IMR-90 (cell line): ENCODE results near the gene SGK1. TPM values are rescaled to one million over a fixed set of nuclear protein-coding genes. Genes with fewer than 3 reads are reported as not detected.

ENCODE experiments used
- ATAC-seq: fragments of 200-7000 bp; cut with Tn5 transposase; 2 replicates; pipeline ENCODE4 v1.9.1; 2020; ENCODE audit warnings: low read depth, mild to moderate bottlenecking, moderate library complexity
- BruUV-seq: library from RNA; stranded (reverse); fragments of 400-500 nt; replicated peaks from 2 replicates; lab custom pipeline; 2021; lab: Mats Ljungman, UMichigan
- CTCF ChIA-PET: fragments of 300-600 bp; formaldehyde crosslinking; extraction: SDS; loops from one replicate; lab custom pipeline; 2021; ENCODE audit warnings: antibody characterized with exemption; lab: Yijun Ruan, JAX
- POLR2A ChIA-PET: fragments of 300-600 bp; sonication (Branson Sonifier 250); formaldehyde crosslinking; loops from one replicate; lab custom pipeline; 2022; ENCODE audit warnings: antibody characterized with exemption; ENCODE audit not compliant: unreplicated experiment; lab: Charles Lee
- DNase-seq: peaks from one replicate; pipeline ENCODE4 v3.0.0; 2013
- H2AFZ ChIP-seq: replicated peaks from 2 replicates; pipeline ENCODE3; 2013; ENCODE audit warnings: low read length, mild to moderate bottlenecking; ENCODE audit not compliant: poor library complexity
- H2AK5ac ChIP-seq: 2 replicates; pipeline ENCODE4 v1.6.1; 2013; ENCODE audit warnings: low read depth, low read length, inconsistent platforms
- H2AK9ac ChIP-seq: replicated peaks from 2 replicates; pipeline ENCODE3; 2013; ENCODE audit warnings: mild to moderate bottlenecking, low read depth, low read length, moderate library complexity; ENCODE audit not compliant: poor library complexity
- H2BK120ac ChIP-seq: 2 replicates; pipeline ENCODE4 v1.6.1; 2013; ENCODE audit warnings: low read depth, low read length, inconsistent platforms
- H2BK15ac ChIP-seq: 3 replicates; pipeline ENCODE4 v1.6.1; 2013; ENCODE audit warnings: low read depth, low read length, inconsistent platforms
- H2BK20ac ChIP-seq: 2 replicates; pipeline ENCODE4 v1.6.1; 2013; ENCODE audit warnings: low read depth, mild to moderate bottlenecking, inconsistent platforms, low read length, moderate library complexity
- H2BK5ac ChIP-seq: 2 replicates; pipeline ENCODE4 v1.6.1; 2013; ENCODE audit warnings: mild to moderate bottlenecking, low read depth, low read length, inconsistent platforms; ENCODE audit not compliant: poor library complexity, severe bottlenecking
- H3K14ac ChIP-seq: replicated peaks from 2 replicates; pipeline ENCODE4 v1.6.1; 2013; ENCODE audit warnings: low read depth, low read length, inconsistent platforms
- H3K18ac ChIP-seq: 2 replicates; pipeline ENCODE4 v1.6.1; 2013; ENCODE audit warnings: low read depth, low read length, control low read depth
- H3K23ac ChIP-seq: 2 replicates; pipeline ENCODE4 v1.6.1; 2013; ENCODE audit warnings: low read depth, low read length, inconsistent platforms
- H3K27ac ChIP-seq: 2 replicates; pipeline ENCODE4 v1.5.1; 2013; ENCODE audit warnings: mild to moderate bottlenecking, control low read depth, low read length; ENCODE audit not compliant: insufficient read depth
- H3K27me3 ChIP-seq: 2 replicates; pipeline ENCODE4 v1.6.1; 2013; ENCODE audit warnings: low read length; ENCODE audit not compliant: control insufficient read depth, insufficient read depth
- H3K36me3 ChIP-seq: 2 replicates; pipeline ENCODE4 v1.6.1; 2013; ENCODE audit warnings: low read length, mixed read lengths; ENCODE audit not compliant: control insufficient read depth, insufficient read depth
- H3K4ac ChIP-seq: 2 replicates; pipeline ENCODE4 v1.6.1; 2013; ENCODE audit warnings: low read depth, low read length, inconsistent platforms
- H3K4me1 ChIP-seq: 2 replicates; pipeline ENCODE4 v1.6.1; 2013; ENCODE audit warnings: low read length, mixed read lengths; ENCODE audit not compliant: control insufficient read depth, insufficient read depth
- H3K4me2 ChIP-seq: 2 replicates; pipeline ENCODE4 v1.6.1; 2013; ENCODE audit warnings: low read depth, mild to moderate bottlenecking, control low read depth, low read length, moderate library complexity
- H3K4me3 ChIP-seq: 2 replicates; pipeline ENCODE4 v1.5.1; 2013; ENCODE audit warnings: low read depth, mild to moderate bottlenecking, control low read depth, low read length, moderate library complexity; ENCODE audit not compliant: insufficient read depth
- H3K56ac ChIP-seq: 2 replicates; pipeline ENCODE4 v1.6.1; 2013; ENCODE audit warnings: low read length, inconsistent platforms; ENCODE audit not compliant: insufficient read depth; ENCODE audit errors: extremely low read depth
- H3K79me1 ChIP-seq, 2 experiments: 2 replicates each; pipeline ENCODE4 v1.6.1; 2013; ENCODE audit warnings: low read length in 2 of 2, inconsistent platforms in 1 of 2, low read depth in 1 of 2
- H3K9ac ChIP-seq: 2 replicates; pipeline ENCODE4 v1.6.1; 2013; ENCODE audit warnings: low read depth, low read length, control low read depth
- H3K9me1 ChIP-seq: 2 replicates; pipeline ENCODE4 v1.6.1; 2013; ENCODE audit warnings: low read length, inconsistent platforms; ENCODE audit not compliant: insufficient read depth
- H3K9me3 ChIP-seq: 2 replicates; pipeline ENCODE4 v1.6.1; 2013; ENCODE audit warnings: low read length; ENCODE audit not compliant: control insufficient read depth, insufficient read depth
- H4K20me1 ChIP-seq: 2 replicates; pipeline ENCODE4 v1.6.1; 2013; ENCODE audit warnings: low read length, inconsistent platforms; ENCODE audit not compliant: insufficient read depth
- H4K5ac ChIP-seq: 2 replicates; pipeline ENCODE4 v1.6.1; 2013; ENCODE audit warnings: mild to moderate bottlenecking, low read depth, low read length, control low read depth
- H4K8ac ChIP-seq, 2 experiments: 2 replicates each; pipeline ENCODE4 v1.6.1; 2013; ENCODE audit warnings: low read depth in 2 of 2, low read length in 2 of 2, control low read depth in 1 of 2, inconsistent platforms in 1 of 2
- H4K91ac ChIP-seq: 2 replicates; pipeline ENCODE4 v1.6.1; 2013; ENCODE audit warnings: low read depth, low read length, inconsistent platforms; ENCODE audit not compliant: insufficient read depth
- BHLHE40 ChIP-seq: fragments of 150-350 bp; IDR thresholded peaks from 2 replicates; pipeline ENCODE4 v1.6.1; 2016; ENCODE audit warnings: mild to moderate bottlenecking, low read depth, low read length
- CEBPB ChIP-seq: IDR thresholded peaks from 2 replicates; pipeline ENCODE4 v1.6.1; 2012; ENCODE audit warnings: low read depth, low read length, improper control_type of control experiment
- FOS ChIP-seq: fragments of 150-350 bp; IDR thresholded peaks from 2 replicates; pipeline ENCODE4 v1.6.1; 2016; ENCODE audit warnings: low read depth, low read length
- MAFK ChIP-seq: IDR thresholded peaks from 2 replicates; pipeline ENCODE4 v1.6.1; 2012; ENCODE audit warnings: low read depth, low read length, improper control_type of control experiment
- MAZ ChIP-seq: IDR thresholded peaks from 2 replicates; pipeline ENCODE4 v1.6.1; 2012; ENCODE audit warnings: low read depth, mild to moderate bottlenecking, low read length, improper control_type of control experiment, moderate library complexity, borderline replicate concordance
- MXI1 ChIP-seq: IDR thresholded peaks from 2 replicates; pipeline ENCODE4 v1.6.1; 2012; ENCODE audit warnings: low read depth, mild to moderate bottlenecking, low read length, moderate library complexity, borderline replicate concordance
- NFE2L2 ChIP-seq: fragments of 150-350 bp; IDR thresholded peaks from 2 replicates; pipeline ENCODE4 v1.6.1; 2016; ENCODE audit warnings: low read depth, mild to moderate bottlenecking, low read length
- RCOR1 ChIP-seq: IDR thresholded peaks from 2 replicates; pipeline ENCODE4 v1.6.1; 2012; ENCODE audit warnings: mild to moderate bottlenecking, low read length, improper control_type of control experiment; ENCODE audit not compliant: insufficient replicate concordance
- RFX5 ChIP-seq: IDR thresholded peaks from 2 replicates; pipeline ENCODE4 v1.8.0; 2012; ENCODE audit warnings: low read depth, mild to moderate bottlenecking, low read length, moderate library complexity
- SMC3 ChIP-seq: fragments of 150-350 bp; IDR thresholded peaks from 2 replicates; pipeline ENCODE4 v1.6.1; 2016; ENCODE audit warnings: low read depth, mild to moderate bottlenecking, antibody characterized with exemption, low read length, moderate library complexity
- WGBS, 2 experiments: methylation state at CpG; one replicate each; pipeline versions ENCODE4 v1.1.5 to v1.1.7; 2013; ENCODE audit warnings: missing lambda C conversion rate in 2 of 2; ENCODE audit not compliant: insufficient read length in 1 of 2; ENCODE audit errors: extremely low coverage in 2 of 2; 5-methylcytosine and 5-hydroxymethylcytosine counted together
- dilution Hi-C: fragments of 300-500 bp; cut with HindIII; formaldehyde crosslinking; loops from one replicate; pipeline ENCODE4 v1.14.3; 2018; ENCODE audit warnings: low sequenced_read_pairs; ENCODE audit not compliant: unreplicated experiment
- in situ Hi-C: fragments of 300-500 bp; cut with MboI; formaldehyde crosslinking; loops from 3 replicates; pipeline ENCODE4 v1.14.3; 2019; ENCODE audit warnings: low sequenced_read_pairs, inconsistent platforms, mixed read lengths
- intact Hi-C: fragments of 100-400 bp; cut with micrococcal nuclease; formaldehyde crosslinking; loops from 2 replicates; pipeline ENCODE4 v1.10.0; 2022
- polyA plus RNA-seq, 3 experiments: library from polyadenylated mRNA; depleted of rRNA; stranded (reverse); fragments of >200 nt; gene quantifications; 2 replicates each; pipeline ENCODE4 v1.2.3, GENCODE V29; 2012; ENCODE audit warnings: low replicate concordance in 1 of 3
- total RNA-seq: library from RNA; depleted of rRNA; stranded (reverse); fragments of >200 nt; gene quantifications from 2 replicates; pipeline ENCODE4 v1.2.3, GENCODE V29; 2012
- TF ChIP-seq, protein P1 (sequence below): conservative IDR thresholded peaks from 2 replicates; pipeline ENCODE4 v1.5.1; 2012; ENCODE audit warnings: mild to moderate bottlenecking, low read depth, low read length, improper control_type of control experiment
- TF ChIP-seq, protein P2 (sequence below): fragments of 150-350 bp; IDR thresholded peaks from 2 replicates; pipeline ENCODE4 v1.6.1; 2017; ENCODE audit warnings: mild to moderate bottlenecking, antibody characterized with exemption, low read length, low read depth

The SGK1 gene
- total and polyA plus RNA-seq, 2 of the 4 experiments (the other 2 are of a cell fraction): 121 to 255 TPM

- Histone ChIP-seq H3K9me3 (no peaks in the 10 kb centered on the region), H3K79me1 (no peaks in the 10 kb centered on the region), H2BK5ac (no peak overlapping the region), H3K56ac (no peak overlapping the region), H3K27me3 (no peaks in the 10 kb centered on the region), H3K4me3 (no peak overlapping the region), H3K9me1 (no peaks in the 10 kb centered on the region), H3K14ac (no peak overlapping the region), H2BK15ac (no peak overlapping the region), H3K36me3 (no peaks in the 10 kb centered on the region), H3K18ac (no peak overlapping the region), H4K5ac (no peak overlapping the region), H3K27ac (no peak overlapping the region), H2BK120ac (no peak overlapping the region), H2AK5ac (no peak overlapping the region), H4K20me1 (no peaks in the 10 kb centered on the region), H3K9ac (no peak overlapping the region), H3K4me2 (no peak overlapping the region), H3K23ac (no peak overlapping the region), H3K4me1 (no peaks in the 10 kb centered on the region), H2AK9ac (no peak overlapping the region), H3K4ac (no peak overlapping the region), H2AFZ (peak overlapping the region; percentile 59), H4K8ac (no peak overlapping the region), H2BK20ac (no peak overlapping the region), H4K91ac (no peak overlapping the region)
- ATAC-seq (no peak), DNase-seq (no peak)
- CTCF ChIA-PET: interaction anchor here (1.1 kb wide), 1 partner anchor 10 kb away, joined by 3 read pairs; no protein-coding TSS in a partner anchor
- dilution Hi-C loops (no loop called here), in situ Hi-C loops (no loop called here), intact Hi-C loops (no loop called here)
- POLR2A ChIA-PET: no interaction called here
- BruUV-seq: no TSS peak
- TF ChIP-seq BHLHE40 (no peak), SMC3 (no peak), FOS (no peak), MXI1 (no peak), MAFK (no peak), RFX5 (no peak), MAZ (no peak), RCOR1 (no peak), NFE2L2 (no peak), CEBPB (no peak)
- TF ChIP-seq, protein P1, sequence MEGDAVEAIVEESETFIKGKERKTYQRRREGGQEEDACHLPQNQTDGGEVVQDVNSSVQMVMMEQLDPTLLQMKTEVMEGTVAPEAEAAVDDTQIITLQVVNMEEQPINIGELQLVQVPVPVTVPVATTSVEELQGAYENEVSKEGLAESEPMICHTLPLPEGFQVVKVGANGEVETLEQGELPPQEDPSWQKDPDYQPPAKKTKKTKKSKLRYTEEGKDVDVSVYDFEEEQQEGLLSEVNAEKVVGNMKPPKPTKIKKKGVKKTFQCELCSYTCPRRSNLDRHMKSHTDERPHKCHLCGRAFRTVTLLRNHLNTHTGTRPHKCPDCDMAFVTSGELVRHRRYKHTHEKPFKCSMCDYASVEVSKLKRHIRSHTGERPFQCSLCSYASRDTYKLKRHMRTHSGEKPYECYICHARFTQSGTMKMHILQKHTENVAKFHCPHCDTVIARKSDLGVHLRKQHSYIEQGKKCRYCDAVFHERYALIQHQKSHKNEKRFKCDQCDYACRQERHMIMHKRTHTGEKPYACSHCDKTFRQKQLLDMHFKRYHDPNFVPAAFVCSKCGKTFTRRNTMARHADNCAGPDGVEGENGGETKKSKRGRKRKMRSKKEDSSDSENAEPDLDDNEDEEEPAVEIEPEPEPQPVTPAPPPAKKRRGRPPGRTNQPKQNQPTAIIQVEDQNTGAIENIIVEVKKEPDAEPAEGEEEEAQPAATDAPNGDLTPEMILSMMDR: no peak
- TF ChIP-seq, protein P2, sequence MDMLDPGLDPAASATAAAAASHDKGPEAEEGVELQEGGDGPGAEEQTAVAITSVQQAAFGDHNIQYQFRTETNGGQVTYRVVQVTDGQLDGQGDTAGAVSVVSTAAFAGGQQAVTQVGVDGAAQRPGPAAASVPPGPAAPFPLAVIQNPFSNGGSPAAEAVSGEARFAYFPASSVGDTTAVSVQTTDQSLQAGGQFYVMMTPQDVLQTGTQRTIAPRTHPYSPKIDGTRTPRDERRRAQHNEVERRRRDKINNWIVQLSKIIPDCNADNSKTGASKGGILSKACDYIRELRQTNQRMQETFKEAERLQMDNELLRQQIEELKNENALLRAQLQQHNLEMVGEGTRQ: no peak
- 92% methylated on average over 4 of the region's 10 CpGs; no CpG with 5 or more reads in 1 of the 2 experiments for WGBS, 2 experiments
Measured at GRCh38 chr6:134267917-134268361, 50.0 kb downstream of the SGK1 start.
